ENCODE results near the gene DHX15. TPM values are rescaled to one million over a fixed set of nuclear protein-coding genes. Genes with fewer than 3 reads are reported as not detected.

Gene DHX15
- total RNA-seq, 2 donors from 2014 or later, result 135 to 149 TPM

DNA sequence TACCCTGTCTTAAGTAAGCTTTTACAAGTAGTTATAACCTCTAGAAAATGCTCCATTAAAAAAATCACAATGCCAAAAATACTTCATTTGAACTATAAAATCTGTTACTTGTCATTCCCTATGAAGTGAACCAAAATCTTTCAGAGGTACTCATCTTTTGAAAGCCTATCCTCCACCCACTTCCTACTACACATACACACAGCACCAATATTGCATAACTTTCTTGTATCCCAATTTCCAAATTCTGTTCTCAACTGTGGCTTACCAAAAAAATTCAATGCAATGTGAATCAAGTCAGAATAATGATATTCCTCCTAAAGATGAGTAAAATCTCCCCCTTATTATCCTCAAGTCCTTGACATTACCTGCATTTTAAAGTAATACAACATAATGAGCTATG, 15.9 kb downstream of the DHX15 start:
- Histone ChIP-seq H3K4me1 (no peaks in the 10 kb centered on the region), H3K4me3 (no peak overlapping the region), H3K36me3 (no peaks in the 10 kb centered on the region), H3K9me3 (no peaks in the 10 kb centered on the region), H3K27ac (no peak overlapping the region), H3K9ac (ENCODE audit: low read depth in 2 of 2, low read length in 2 of 2) (no peak overlapping the region), H3K27me3 (no peaks in the 10 kb centered on the region)
- intact Hi-C loops (cut with DNase I), result no loop called here
- TF ChIP-seq, protein P1, sequence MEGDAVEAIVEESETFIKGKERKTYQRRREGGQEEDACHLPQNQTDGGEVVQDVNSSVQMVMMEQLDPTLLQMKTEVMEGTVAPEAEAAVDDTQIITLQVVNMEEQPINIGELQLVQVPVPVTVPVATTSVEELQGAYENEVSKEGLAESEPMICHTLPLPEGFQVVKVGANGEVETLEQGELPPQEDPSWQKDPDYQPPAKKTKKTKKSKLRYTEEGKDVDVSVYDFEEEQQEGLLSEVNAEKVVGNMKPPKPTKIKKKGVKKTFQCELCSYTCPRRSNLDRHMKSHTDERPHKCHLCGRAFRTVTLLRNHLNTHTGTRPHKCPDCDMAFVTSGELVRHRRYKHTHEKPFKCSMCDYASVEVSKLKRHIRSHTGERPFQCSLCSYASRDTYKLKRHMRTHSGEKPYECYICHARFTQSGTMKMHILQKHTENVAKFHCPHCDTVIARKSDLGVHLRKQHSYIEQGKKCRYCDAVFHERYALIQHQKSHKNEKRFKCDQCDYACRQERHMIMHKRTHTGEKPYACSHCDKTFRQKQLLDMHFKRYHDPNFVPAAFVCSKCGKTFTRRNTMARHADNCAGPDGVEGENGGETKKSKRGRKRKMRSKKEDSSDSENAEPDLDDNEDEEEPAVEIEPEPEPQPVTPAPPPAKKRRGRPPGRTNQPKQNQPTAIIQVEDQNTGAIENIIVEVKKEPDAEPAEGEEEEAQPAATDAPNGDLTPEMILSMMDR (IDR thresholded peaks at IDR 0.05), result no peak
- no peak for DNase-seq

DNA sequence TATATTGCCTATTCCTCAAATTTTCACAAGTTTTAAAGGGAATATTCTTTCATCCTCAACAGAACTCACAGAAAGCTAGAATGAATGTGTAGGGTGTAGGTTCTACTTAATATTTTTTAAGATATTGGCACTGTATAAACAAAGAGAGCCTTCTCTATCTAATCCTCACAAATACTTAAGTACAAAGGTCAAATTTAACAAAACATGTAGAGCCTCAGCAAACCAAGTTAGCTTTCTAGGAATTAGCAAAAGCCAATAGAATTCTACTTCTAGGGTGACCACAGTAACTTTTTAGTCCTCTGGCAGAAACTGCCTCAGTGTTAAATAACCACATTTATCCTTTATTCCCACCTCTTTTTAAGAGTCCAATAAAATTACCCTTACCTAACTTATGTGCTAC, 19.3 kb downstream of the DHX15 start:
- Histone ChIP-seq H3K9ac (ENCODE audit: low read depth in 2 of 2, low read length in 2 of 2) (no peak overlapping the region), H3K27me3 (no peaks in the 10 kb centered on the region), H3K27ac (no peak overlapping the region), H3K9me3 (no peaks in the 10 kb centered on the region), H3K36me3 (no peaks in the 10 kb centered on the region), H3K4me3 (no peak overlapping the region), H3K4me1 (peaks cover 7% of the 10 kb centered on the region)
- TF ChIP-seq, protein P1 (IDR thresholded peaks at IDR 0.05), result no peak
- intact Hi-C loops (cut with DNase I), result no loop called here
- DNase-seq, result no peak

DNA sequence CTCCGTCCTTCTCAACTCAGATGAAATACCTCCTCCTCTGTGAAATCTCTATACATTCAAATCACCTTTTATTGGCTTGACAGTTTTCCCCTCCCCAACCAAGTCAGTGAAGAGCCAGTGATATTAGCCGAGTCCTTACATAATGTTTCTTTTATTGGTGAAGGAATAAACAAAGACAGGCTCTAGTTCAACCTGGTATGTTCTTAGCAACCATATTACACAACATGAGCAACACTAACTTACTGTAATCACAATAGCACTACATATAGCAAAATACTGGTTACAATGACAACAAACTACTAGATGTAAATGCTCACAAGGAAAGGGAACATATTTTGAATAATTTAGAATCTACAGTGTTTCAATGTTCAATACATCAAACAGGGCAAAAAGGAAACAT, 19.9 kb downstream of the DHX15 start:
- Histone ChIP-seq H3K36me3 (no peaks in the 10 kb centered on the region), H3K9ac (ENCODE audit: low read depth in 2 of 2, low read length in 2 of 2) (no peak overlapping the region), H3K27me3 (no peaks in the 10 kb centered on the region), H3K4me3 (no peak overlapping the region), H3K27ac (no peak overlapping the region), H3K9me3 (no peaks in the 10 kb centered on the region), H3K4me1 (peaks cover 7% of the 10 kb centered on the region)
- DNase-seq, result no peak
- TF ChIP-seq, protein P1 (IDR thresholded peaks at IDR 0.05), result no peak
- intact Hi-C loops (cut with DNase I), result no loop called here

DNA sequence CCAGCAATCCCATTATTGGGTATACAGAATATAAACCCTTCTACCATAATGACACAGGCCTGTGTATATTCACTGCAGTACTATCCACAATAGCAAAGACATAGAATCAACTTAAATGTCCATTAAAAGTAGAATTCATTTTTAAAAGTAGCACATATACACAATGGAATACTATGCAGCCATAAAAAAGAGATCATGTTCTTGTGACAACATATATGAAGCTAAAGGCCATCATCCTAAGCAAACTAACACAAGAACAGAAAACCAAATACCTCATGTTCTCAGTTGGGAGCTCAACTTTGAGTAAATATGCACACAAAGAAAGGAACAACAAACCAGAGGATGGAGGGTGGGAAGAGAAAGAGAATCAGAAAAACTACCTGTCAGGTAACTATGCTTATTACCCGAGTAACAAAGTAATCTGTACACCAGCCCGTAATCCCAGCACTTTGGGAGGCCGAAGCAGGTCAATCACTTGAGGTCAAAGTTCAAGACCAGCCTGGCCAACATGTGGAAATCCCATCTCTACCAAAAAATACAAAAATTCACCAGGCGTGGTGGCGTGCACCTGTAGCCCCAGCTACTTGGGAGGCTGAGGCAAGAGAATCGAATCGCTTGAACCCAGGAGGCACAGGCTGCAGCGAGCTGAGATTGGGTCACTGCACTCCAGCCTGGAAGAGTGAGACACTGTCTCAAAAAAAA, 22.8 kb downstream of the DHX15 start:
- no peaks in the 10 kb centered on the region for H3K27me3 ChIP-seq
- no peak overlapping the region for H3K4me3 ChIP-seq
- no peaks in the 10 kb centered on the region for H3K9me3 ChIP-seq
- peaks cover 14% of the 10 kb centered on the region for H3K4me1 ChIP-seq
- TF ChIP-seq, protein P1 (IDR thresholded peaks at IDR 0.05), result no peak
- H3K27ac ChIP-seq, result no peak overlapping the region
- intact Hi-C loops (cut with DNase I), result no loop called here
- H3K36me3 ChIP-seq, result no peaks in the 10 kb centered on the region
- DNase-seq, result no peak
- H3K9ac ChIP-seq (ENCODE audit: low read depth in 2 of 2, low read length in 2 of 2), result no peak overlapping the region

DNA sequence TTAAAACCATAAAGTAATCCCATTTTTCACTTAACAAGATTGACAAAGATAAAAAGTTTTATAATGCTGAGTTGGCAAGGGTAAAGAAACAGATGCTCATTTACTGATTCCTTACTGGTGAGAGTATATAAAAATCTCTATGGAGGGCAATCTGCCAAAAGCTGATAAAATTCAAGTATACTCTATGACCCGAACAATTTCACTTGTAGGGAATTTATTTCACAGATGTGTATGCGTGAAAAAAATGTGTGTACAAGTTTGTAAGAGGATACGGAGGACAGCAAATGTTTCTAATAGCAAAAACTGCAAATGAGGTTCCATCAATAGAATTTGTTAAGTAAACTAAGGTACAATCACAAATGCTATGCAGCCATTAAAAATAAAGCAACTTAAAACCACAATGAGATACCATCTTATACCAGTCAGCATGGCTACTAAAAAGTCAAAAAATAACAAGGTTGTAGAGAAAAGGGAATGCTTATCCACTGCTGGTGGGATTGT, 23.4 kb downstream of the DHX15 start:
- H3K27ac ChIP-seq, result no peak overlapping the region
- no peak overlapping the region for H3K4me3 ChIP-seq
- H3K9me3 ChIP-seq, result no peaks in the 10 kb centered on the region
- intact Hi-C loops (cut with DNase I), result no loop called here
- H3K27me3 ChIP-seq, result no peaks in the 10 kb centered on the region
- no peak for DNase-seq
- no peaks in the 10 kb centered on the region for H3K36me3 ChIP-seq
- peaks cover 14% of the 10 kb centered on the region for H3K4me1 ChIP-seq
- H3K9ac ChIP-seq (ENCODE audit: low read depth in 2 of 2, low read length in 2 of 2), result no peak overlapping the region
- TF ChIP-seq, protein P1 (IDR thresholded peaks at IDR 0.05), result no peak

All from colonic mucosa (tissue), 4 donors.